Measurements from ENCODE around the gene MRPL1. TPM values are rescaled to one million over a fixed set of nuclear protein-coding genes. Genes with fewer than 3 reads are reported as not detected.
A peak's percentile ranks its signal among the peaks of the same experiment; 100 is the strongest.

The MRPL1 gene
- polyA plus RNA-seq, 2 of the 4 experiments (the other 2 are of a cell fraction), result 24.6 to 62.3 TPM

DNA sequence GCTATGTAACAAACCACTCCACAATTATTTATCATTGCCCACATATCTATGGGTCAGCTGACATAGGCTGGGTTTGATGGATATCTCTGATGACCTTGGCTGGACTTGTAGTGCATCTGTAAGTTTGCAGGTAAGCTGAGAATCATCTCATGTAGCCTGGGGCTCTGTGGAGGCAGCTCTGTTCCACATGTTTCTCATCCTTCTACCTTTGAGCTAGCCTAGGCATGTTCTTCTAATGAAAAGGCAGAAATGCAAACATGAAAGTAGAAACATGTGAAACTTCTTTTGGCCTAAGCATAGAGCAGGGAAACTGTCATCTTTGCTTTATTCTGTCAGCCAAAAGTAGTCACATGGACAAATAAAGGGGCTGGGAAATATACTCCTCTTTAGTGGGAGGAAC lies 18.2 kb downstream of the MRPL1 start:
- H3K4me2 ChIP-seq, result no peak overlapping the region
- H3K4me1 ChIP-seq, result peaks cover 22% of the 10 kb centered on the region
- no peak overlapping the region for H3K4me3 ChIP-seq
- H3K9me3 ChIP-seq, result no peaks in the 10 kb centered on the region
- peak overlapping the region in 1 of 2 experiments; percentile 53; a peak in 1 of 6 replicates for H3K27ac ChIP-seq
- no peak for ATAC-seq
- CTCF ChIA-PET, result interaction anchor here (0.8 to 1.0 kb wide), 2 partner anchors 13 to 20 kb away, joined by 3 read pairs; no protein-coding TSS in a partner anchor
- DNase-seq (ENCODE audit: low read depth in 1 of 2, low spot score in 1 of 2), result no peak
- no peak for FAIRE-seq
- POLR2A ChIA-PET, result no interaction called here
- TF ChIP-seq NR3C1 (IDR thresholded peaks at IDR 0.05) (no peak), RCOR1 (IDR thresholded peaks at IDR 0.05; ENCODE audit: low read depth, low read length) (no peak), SREBF2 (IDR thresholded peaks at IDR 0.05) (no peak), PHF8 (IDR thresholded peaks at IDR 0.05; ENCODE audit: borderline replicate concordance, low read depth) (no peak), HOXB13 (CRISPR knock-in tag; IDR thresholded peaks at IDR 0.05; ENCODE audit: low read depth) (no peak), FOXS1 (CRISPR knock-in tag; IDR thresholded peaks at IDR 0.05) (no peak), RAD21 (conservative IDR thresholded peaks at IDR 0.05 in 1 of 2, IDR thresholded peaks at IDR 0.05 in 1 of 2) (no peak), HOXB5 (CRISPR knock-in tag; IDR thresholded peaks at IDR 0.05) (no peak)

DNA sequence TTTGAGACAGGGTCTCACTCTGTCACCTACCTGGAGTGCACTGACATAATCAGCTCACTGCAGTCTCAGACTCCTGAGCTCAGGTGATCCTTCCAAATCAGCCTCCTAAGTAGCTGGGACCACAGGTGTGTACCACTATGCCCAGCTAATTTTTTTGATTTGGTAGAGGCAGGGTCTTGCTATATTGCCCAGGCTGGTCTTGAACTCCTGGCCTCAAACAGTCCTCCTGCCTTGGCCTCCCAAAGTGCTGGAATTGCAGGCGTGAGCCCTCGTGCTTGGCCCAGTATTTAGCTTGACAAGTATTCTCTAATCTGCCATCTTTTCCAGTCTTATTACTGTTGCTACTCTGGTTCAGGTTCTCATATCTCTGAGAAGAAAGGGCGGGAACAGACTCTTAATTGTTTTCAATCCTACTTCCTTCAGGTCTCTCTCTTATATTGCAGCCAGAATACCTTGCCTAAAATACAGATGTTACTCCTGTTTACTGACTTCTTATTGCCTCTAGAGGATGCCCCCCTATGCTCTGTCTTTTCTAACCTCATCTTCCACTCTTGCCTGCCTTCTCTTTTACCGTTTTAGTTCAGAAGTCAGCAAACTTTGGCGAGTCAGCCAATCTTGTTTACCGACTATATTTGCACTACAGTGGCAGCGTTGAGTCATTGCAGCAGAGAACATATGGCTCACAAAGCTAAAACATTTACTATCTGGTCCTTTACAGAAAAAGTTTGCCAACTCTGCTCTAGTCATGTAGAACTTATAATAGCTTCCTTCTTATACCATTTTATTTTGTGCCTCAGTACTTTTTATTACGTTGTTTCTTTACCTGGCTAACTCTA lies 19.0 kb downstream of the MRPL1 start:
- CTCF ChIA-PET, result interaction anchor here (0.8 to 1.0 kb wide), 3 partner anchors 14 to 21 kb away, joined by 3 read pairs; no protein-coding TSS in a partner anchor
- peak; percentile 89 to 92; a peak in 5 of 6 replicates for ATAC-seq

DNA sequence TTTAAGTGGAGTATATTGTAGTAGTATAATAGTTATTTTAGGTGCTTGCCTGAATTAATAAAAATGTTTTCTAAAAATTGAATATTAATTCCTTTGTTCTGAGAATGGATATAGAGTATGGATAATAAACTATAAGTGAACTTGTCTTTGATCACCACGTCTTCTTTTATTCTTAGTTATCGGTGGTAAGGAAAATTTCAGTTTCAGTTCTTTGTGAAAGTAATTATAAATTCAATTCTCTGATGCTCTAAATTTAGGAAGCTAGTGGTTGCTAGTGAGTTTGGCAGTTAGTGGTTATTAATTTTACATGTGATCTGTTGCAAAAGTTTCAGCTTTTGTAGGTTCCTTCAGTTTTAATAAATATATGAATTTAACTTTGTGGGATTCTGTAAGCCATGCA lies 30.8 kb downstream of the MRPL1 start:
- POLR2A ChIA-PET, result no interaction called here

More for the DNA sequence above, 19.0 kb downstream of the MRPL1 start:
- peak overlapping the region; percentile 65 for H3K4me2 ChIP-seq
- H3K9me3 ChIP-seq, result no peaks in the 10 kb centered on the region
- POLR2A ChIA-PET, result no interaction called here
- DNase-seq (ENCODE audit: low read depth in 1 of 2, low spot score in 1 of 2) (peak in 1 of 2 experiments; percentile 42), FAIRE-seq (no peak)
- TF ChIP-seq FOSL2 (IDR thresholded peaks at IDR 0.05) (no peak), FOSL2 (CRISPR knock-in tag; IDR thresholded peaks at IDR 0.05) (peak; percentile 60), MAFK (IDR thresholded peaks at IDR 0.05; ENCODE audit: partially characterized antibody) (peak; percentile 74), KDM5A (IDR thresholded peaks at IDR 0.05) (no peak), EHF (CRISPR knock-in tag; IDR thresholded peaks at IDR 0.05) (no peak)
- TF ChIP-seq, protein P1, sequence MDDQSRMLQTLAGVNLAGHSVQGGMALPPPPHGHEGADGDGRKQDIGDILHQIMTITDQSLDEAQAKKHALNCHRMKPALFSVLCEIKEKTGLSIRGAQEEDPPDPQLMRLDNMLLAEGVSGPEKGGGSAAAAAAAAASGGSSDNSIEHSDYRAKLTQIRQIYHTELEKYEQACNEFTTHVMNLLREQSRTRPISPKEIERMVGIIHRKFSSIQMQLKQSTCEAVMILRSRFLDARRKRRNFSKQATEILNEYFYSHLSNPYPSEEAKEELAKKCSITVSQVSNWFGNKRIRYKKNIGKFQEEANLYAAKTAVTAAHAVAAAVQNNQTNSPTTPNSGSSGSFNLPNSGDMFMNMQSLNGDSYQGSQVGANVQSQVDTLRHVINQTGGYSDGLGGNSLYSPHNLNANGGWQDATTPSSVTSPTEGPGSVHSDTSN (IDR thresholded peaks at IDR 0.05), result no peak
- TF ChIP-seq, protein P2, sequence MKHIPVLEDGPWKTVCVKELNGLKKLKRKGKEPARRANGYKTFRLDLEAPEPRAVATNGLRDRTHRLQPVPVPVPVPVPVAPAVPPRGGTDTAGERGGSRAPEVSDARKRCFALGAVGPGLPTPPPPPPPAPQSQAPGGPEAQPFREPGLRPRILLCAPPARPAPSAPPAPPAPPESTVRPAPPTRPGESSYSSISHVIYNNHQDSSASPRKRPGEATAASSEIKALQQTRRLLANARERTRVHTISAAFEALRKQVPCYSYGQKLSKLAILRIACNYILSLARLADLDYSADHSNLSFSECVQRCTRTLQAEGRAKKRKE (CRISPR knock-in tag; IDR thresholded peaks at IDR 0.05; ENCODE audit: low read depth), result no peak
- peak overlapping the region; percentile 35 to 53; a peak in 5 of 6 replicates for H3K27ac ChIP-seq
- H3K4me1 ChIP-seq, result peaks cover 22% of the 10 kb centered on the region
- 38% methylated on average over 8 of the region's 8 CpGs for whole genome bisulfite sequencing (ENCODE audit: missing lambda C conversion rate)
- H3K4me3 ChIP-seq, result no peak overlapping the region

More for the DNA sequence above, 30.8 kb downstream of the MRPL1 start:
- WGBS (ENCODE audit: missing lambda C conversion rate), result 88% methylated on average over 2 of the region's 2 CpGs
- no peak overlapping the region for H3K4me3 ChIP-seq
- H3K9me3 ChIP-seq, result no peaks in the 10 kb centered on the region
- H3K4me1 ChIP-seq, result no peaks in the 10 kb centered on the region
- no peak for TF ChIP-seq FOSB (CRISPR knock-in tag; IDR thresholded peaks at IDR 0.05)
- TF ChIP-seq NR3C1 (IDR thresholded peaks at IDR 0.05), result no peak
- TF ChIP-seq ESRRA (IDR thresholded peaks at IDR 0.05; ENCODE audit: borderline replicate concordance, low read length), result no peak
- no peak for TF ChIP-seq EHF (CRISPR knock-in tag; IDR thresholded peaks at IDR 0.05)
- TF ChIP-seq EHMT2 (IDR thresholded peaks at IDR 0.05; ENCODE audit: low read depth), result no peak
- no peak for TF ChIP-seq CBX8 (IDR thresholded peaks at IDR 0.05)
- TF ChIP-seq TP53 (CRISPR knock-in tag; IDR thresholded peaks at IDR 0.05), result no peak
- TF ChIP-seq CHD2 (IDR thresholded peaks at IDR 0.05; ENCODE audit: low read length, partially characterized antibody), result no peak
- no peak for TF ChIP-seq POLR2A (IDR thresholded peaks at IDR 0.05; ENCODE audit: low read length)
- TF ChIP-seq, protein P3, sequence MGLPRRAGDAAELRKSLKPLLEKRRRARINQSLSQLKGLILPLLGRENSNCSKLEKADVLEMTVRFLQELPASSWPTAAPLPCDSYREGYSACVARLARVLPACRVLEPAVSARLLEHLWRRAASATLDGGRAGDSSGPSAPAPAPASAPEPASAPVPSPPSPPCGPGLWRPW (IDR thresholded peaks at IDR 0.05), result no peak
- no peak for TF ChIP-seq CEBPB (IDR thresholded peaks at IDR 0.05)
- no peak for TF ChIP-seq PHF8 (IDR thresholded peaks at IDR 0.05; ENCODE audit: borderline replicate concordance, low read depth)
- no peak for TF ChIP-seq HDAC2 (IDR thresholded peaks at IDR 0.05)
- no peak for TF ChIP-seq GATA3 (IDR thresholded peaks at IDR 0.05; ENCODE audit: borderline replicate concordance)
- no peak for ATAC-seq
- DNase-seq (ENCODE audit: low read depth in 1 of 2, low spot score in 1 of 2), result no peak
- no peak for FAIRE-seq
- CTCF ChIA-PET, result no interaction called here
- H3K27ac ChIP-seq, result no peak overlapping the region
- no peak overlapping the region for H3K4me2 ChIP-seq

All from A549 (cell line).